NCI-H774 (cell line): ENCODE data around the gene DLEC1.

ENCODE experiments used
- DNase-seq: peaks from one replicate; lab custom pipeline; 2025; lab: John Stamatoyannopoulos, UW

DLEC1 gene

DNA sequence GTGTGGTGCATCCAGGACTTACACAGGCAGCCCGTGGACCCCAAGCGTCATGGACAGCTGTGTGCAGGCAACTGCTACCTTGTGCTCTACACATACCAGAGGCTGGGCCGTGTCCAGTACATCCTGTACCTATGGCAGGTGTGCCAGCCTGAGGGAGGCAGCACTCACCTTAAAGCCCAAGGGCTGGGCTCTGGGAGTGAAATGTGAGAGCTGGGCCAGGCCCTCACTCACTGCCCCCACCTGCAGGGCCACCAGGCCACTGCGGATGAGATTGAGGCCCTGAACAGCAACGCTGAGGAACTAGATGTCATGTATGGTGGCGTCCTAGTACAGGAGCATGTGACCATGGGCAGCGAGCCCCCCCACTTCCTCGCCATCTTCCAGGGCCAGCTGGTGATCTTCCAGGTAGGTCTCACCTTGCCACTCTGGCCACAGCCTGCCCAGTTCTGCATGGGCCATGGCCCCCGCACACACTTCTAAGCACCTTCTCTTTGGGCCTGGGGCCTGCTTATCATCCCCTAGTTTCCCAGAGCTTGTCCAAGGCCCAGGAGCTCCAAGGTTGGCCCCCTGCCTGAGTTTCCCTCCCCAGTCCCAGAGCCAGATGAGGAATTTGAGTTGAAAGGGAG, 37.4 kb upstream of the DLEC1 start:
- DNase-seq = no peak

DNA sequence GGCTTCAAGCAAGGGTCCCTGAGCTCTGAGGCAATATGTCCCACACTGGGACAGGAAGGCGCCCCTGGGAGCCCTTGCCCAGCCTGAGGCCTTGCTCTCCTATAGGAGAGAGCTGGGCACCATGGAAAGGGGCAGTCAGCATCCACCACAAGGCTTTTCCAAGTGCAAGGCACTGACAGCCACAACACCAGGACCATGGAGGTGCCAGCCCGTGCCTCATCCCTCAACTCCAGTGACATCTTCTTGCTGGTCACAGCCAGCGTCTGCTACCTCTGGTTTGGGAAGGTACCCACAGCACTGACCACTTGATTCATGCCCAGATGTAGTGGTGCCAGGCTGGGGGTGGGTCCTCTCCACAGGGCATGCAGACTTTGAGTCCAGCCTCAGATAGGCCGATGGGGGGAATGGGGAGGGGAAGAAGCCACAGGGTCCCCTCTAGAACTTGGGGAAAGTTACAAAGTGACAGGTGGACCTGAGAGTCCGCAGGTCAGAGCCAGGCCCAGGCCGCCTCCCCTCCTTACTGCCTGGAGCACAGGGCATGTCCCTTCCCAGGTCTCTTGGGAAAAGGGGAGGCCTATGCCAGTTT, 36.6 kb upstream of the DLEC1 start:
- DNase-seq = no peak

GRCh38 chr3:38002940-38003339, 36.1 kb upstream of the DLEC1 start:
- no peak for DNase-seq

DNA sequence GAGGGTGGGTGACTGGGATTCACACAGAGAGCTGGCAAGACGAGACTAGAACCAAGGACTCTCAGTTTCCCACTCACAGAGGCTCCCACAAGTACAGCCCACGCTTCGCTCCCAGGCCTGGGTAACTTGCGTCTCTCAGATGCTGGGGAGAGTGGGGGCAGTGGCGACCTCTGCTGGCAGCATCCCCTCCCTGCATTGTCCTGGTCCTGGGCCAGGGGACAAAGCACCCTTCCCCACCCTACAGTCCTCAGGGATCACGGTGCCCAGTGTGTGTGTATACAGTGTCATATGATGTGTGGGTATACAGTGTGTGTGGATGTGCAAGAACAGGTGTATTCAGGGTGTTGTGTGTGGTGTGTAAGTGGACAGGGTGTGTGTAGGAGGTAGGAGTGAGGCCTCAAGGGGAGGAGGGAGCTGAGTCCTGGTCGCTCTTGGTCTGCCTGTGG, 35.6 kb upstream of the DLEC1 start:
- no peak for DNase-seq

DNA sequence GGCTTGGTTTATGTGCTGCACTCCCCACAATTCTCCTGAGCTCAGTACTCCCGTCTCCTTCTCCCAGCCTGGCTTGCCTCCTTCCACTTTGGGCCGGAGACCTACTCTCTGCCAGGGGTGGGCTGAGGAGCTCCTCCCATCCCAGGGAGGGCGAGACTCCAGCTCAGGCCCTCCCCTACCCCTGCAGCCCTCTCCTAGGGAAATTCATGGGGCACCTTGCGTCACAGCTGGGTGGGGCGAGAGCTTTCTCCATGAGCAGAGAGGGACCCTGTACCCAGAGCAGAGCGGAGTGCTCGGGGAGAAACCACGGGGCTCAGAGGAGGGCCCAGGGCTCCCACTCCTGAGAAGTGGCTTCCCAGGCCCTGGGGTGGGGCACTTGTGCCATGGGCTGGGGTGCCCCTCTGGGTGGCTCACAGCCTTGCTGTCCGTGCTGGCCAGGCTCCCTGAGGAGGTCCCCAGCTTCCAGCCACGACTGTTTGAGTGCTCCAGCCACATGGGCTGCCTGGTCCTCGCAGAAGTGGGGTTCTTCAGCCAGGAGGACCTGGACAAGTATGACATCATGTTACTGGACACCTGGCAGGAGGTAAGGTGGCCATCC, 35.1 kb upstream of the DLEC1 start:
- no peak for DNase-seq

GRCh38 chr3:38004415-38005075, 34.5 kb upstream of the DLEC1 start:
- DNase-seq = no peak

- DNase-seq = no peak
These were observed 33.7 kb upstream of the DLEC1 start for GRCh38 chr3:38005076-38006020.

- DNase-seq = no peak
These were observed 33.0 kb upstream of the DLEC1 start for GRCh38 chr3:38006031-38006430.

- DNase-seq = no peak
These were observed 32.5 kb upstream of the DLEC1 start for GRCh38 chr3:38006445-38006995.

- DNase-seq = no peak
These were observed 31.3 kb upstream of the DLEC1 start for GRCh38 chr3:38007754-38008090.

- no peak for DNase-seq
These were observed 30.8 kb upstream of the DLEC1 start for GRCh38 chr3:38008191-38008701.

DNA sequence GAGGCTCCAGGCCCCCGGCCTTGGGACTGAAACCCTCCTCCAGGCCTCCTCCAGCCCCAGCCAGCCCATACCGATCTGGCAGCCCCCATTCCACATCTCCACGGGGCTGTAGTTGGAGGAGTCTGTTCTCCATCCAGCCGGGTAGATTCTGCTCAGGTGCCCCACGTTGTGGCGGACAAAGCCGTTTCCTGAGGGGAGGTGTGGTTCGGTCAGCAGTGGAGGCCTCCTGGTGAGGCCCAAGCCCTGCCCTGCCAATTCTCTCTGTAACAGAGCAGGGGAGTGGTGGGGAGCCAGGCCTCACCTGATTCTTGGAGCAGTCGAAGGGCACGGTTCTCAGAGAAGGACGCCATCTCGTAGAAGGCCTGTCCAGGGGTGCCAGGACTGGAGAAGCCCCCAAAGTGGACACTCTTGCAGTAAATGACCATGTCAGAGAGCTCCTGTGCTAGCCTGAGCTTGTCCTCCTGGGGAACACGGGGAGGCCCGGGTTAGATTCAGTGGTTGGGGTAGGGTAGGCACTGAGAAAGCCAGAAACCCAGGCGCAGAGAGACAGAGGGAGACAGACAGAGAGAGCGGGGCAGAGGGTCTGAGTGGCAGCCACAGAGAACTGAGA, 29.9 kb upstream of the DLEC1 start:
- DNase-seq = no peak

DNA sequence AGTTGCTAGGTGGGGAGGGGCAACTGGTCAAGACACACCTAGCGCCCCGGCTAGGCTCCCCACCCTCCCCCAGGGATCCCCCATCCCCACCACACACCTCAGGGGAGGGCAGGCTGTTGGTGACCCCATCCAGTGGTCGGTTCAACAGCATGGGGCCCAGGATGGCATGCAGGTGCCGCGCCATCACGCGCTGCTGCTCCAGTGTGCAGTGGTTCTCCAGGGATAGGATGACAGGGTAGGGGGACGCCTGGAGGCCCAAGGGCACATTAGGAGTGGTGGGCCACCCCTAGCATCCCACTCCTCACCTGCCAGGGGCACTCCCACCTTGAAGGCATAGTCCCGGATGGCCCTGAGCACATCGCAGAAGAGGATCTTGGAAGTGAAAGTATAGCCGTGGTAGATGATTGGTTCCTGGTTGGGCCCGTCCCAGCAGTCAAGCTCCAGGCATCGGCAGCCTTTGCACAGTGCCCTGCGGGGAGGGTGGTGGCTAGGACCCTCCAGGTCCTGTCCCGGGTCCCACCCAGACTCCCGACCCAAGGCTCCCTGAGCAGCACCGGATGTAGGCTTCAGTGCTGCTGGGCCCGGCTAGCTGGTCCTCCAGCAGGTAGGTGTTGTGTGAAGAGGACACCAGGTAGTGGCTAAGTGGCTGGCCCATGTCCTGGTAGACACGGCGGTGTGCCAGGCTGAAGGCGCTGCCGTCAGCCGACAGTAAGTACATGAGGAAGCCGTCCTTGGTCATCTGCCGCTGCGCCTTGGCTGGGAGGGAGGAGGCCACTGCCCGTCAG, 29.0 kb upstream of the DLEC1 start:
- no peak for DNase-seq

DNA sequence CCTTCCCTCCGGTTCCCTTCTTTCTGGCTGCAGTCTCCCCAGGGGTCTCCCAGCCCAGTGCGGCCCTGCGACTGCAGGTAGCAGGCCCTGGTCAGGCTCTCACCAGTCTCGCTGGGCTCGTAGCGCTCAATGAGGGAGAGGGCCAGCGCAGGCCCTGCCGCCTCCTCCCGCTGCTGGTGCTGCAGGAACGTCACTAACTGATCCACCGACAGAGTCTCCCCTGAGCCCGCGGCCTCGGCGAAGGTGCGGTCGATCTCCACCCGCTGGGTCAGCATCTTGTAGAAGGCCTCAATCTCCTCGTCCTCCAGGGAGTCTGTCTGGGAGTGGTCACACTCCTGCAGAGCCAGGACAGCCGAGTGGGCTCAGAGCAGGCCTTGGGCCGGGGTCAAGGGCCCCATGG, 27.9 kb upstream of the DLEC1 start:
- DNase-seq = no peak

GRCh38 chr3:38015485-38015884, 23.5 kb upstream of the DLEC1 start:
- DNase-seq = no peak

DNA sequence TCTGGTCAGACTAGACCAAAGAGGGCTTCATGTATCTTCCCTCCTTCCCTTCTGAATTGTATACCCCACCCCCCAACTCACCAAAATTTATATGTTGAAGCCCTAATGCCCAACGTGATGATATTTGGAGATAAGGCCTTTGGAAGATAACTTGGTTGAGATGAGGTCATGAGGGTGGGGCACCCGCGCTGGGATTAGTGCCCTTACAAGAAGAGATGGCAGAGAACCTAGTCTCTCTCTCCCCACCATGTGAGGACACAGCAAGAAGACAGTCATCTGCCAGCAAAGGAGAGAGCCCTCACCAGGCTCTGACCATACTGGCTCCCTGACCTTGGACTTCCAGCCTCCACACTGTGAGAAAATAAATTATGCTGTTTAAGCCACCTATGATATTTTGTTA, 23.0 kb upstream of the DLEC1 start:
- DNase-seq = no peak

- DNase-seq = no peak
These were observed 22.6 kb upstream of the DLEC1 start for GRCh38 chr3:38016410-38016809.

- DNase-seq = no peak
These were observed 22.1 kb upstream of the DLEC1 start for GRCh38 chr3:38016847-38017444.

- DNase-seq = no peak
These were observed 21.3 kb upstream of the DLEC1 start for GRCh38 chr3:38017445-38018295.
